GM23248 (cell line): ENCODE results near the gene MYRFL. TPM values are rescaled to one million over a fixed set of nuclear protein-coding genes. Genes with fewer than 3 reads are reported as not detected.

Experiments used
- DNase-seq: peaks from one replicate; pipeline ENCODE4 v3.0.0-alpha.2; 2015
- H2AFZ ChIP-seq: fragments of 200-600 bp; sonication (generic); 2 replicates; pipeline ENCODE4 v1.6.1; 2016; ENCODE audit warnings: antibody characterized with exemption
- H3F3A ChIP-seq: fragments of 200-600 bp; sonication (generic); 2 replicates; pipeline ENCODE4 v1.6.1; 2016; ENCODE audit warnings: mild to moderate bottlenecking, antibody characterized with exemption, mixed run types; ENCODE audit not compliant: insufficient read depth
- H3K27ac ChIP-seq: fragments of 200-600 bp; sonication (generic); 2 replicates; pipeline ENCODE4 v1.5.1; 2016; ENCODE audit warnings: mild to moderate bottlenecking
- H3K27me3 ChIP-seq: fragments of 200-600 bp; sonication (generic); replicated peaks from 2 replicates; pipeline ENCODE4 v1.6.1; 2016; ENCODE audit warnings: mild to moderate bottlenecking; ENCODE audit not compliant: insufficient read depth
- H3K36me3 ChIP-seq: fragments of 200-600 bp; sonication (generic); 2 replicates; pipeline ENCODE4 v1.6.1; 2016; ENCODE audit warnings: low read depth, mild to moderate bottlenecking
- H3K4me1 ChIP-seq: fragments of 200-600 bp; sonication (generic); 2 replicates; pipeline ENCODE4 v1.6.1; 2016; ENCODE audit warnings: mild to moderate bottlenecking; ENCODE audit not compliant: insufficient read depth
- H3K4me2 ChIP-seq: fragments of 200-600 bp; sonication (generic); one replicate; pipeline ENCODE4 v1.6.1; 2016; ENCODE audit warnings: mild to moderate bottlenecking; ENCODE audit not compliant: unreplicated experiment
- H3K4me3 ChIP-seq: fragments of 200-600 bp; sonication (generic); 2 replicates; pipeline ENCODE4 v1.5.1; 2016; ENCODE audit warnings: mild to moderate bottlenecking
- H3K79me2 ChIP-seq: fragments of 200-600 bp; sonication (generic); 2 replicates; pipeline ENCODE4 v1.6.1; 2016; ENCODE audit warnings: mild to moderate bottlenecking; ENCODE audit not compliant: insufficient read depth
- H3K9ac ChIP-seq: fragments of 200-600 bp; sonication (generic); 2 replicates; pipeline ENCODE4 v1.6.1; 2016; ENCODE audit warnings: mild to moderate bottlenecking
- H3K9me2 ChIP-seq: fragments of 200-600 bp; sonication (generic); 2 replicates; pipeline ENCODE4 v1.6.1; 2016; ENCODE audit warnings: mixed run types, mild to moderate bottlenecking, moderate library complexity; ENCODE audit not compliant: insufficient read depth
- H3K9me3 ChIP-seq: fragments of 200-600 bp; sonication (generic); one replicate; pipeline ENCODE4 v1.6.1; 2017; ENCODE audit warnings: low read depth
- H4K20me1 ChIP-seq: fragments of 200-600 bp; sonication (generic); 2 replicates; pipeline ENCODE4 v1.6.0; 2016; ENCODE audit not compliant: insufficient read depth
- EZH2 ChIP-seq: fragments of 200-600 bp; sonication (generic); IDR thresholded peaks from 2 replicates; pipeline ENCODE4 v1.6.1; 2018; ENCODE audit warnings: antibody characterized with exemption, mild to moderate bottlenecking; ENCODE audit not compliant: insufficient read depth, poor library complexity, severe bottlenecking
- EZH2phosphoT487 ChIP-seq: fragments of 200-600 bp; sonication (generic); IDR thresholded peaks from 2 replicates; pipeline ENCODE4 v1.6.1; 2018; ENCODE audit warnings: antibody characterized with exemption, moderate library complexity, mild to moderate bottlenecking, low read depth; ENCODE audit not compliant: insufficient read depth
- WGBS, 2 experiments: methylation state at CpG; one replicate each; pipeline ENCODE4 v1.1.6; 2015 to 2017; ENCODE audit warnings: low lambda C conversion rate in 2 of 2, low coverage in 1 of 2; ENCODE audit errors: missing lambda C conversion rate in 2 of 2; 5-methylcytosine and 5-hydroxymethylcytosine counted together
- in situ Hi-C: fragments of 300-500 bp; cut with MboI; formaldehyde crosslinking; loops from 2 replicates; pipeline ENCODE4 v1.15.0; 2020
- polyA plus RNA-seq: library from polyadenylated mRNA; unstranded; fragments of >200 nt; fragmentation: Nextera tagmentation; extraction: Ambion mirVana; gene quantifications from 2 replicates; pipeline ENCODE4 v1.2.1, GENCODE V29; 2016
- total RNA-seq: library from RNA; depleted of rRNA; stranded (reverse); fragments of >200 nt; shearing (Covaris generic); gene quantifications from 2 replicates; pipeline ENCODE4 v1.2.3, GENCODE V29; 2014

The MYRFL gene
- total and polyA plus RNA-seq, 2 experiments from 2014 or later = not detected

GRCh38 chr12:69834576-69834975, 9.5 kb downstream of the MYRFL start:
- no peak overlapping the region for H3K27ac ChIP-seq
- peaks cover 14% of the 10 kb centered on the region for H3K27me3 ChIP-seq
- no peaks in the 10 kb centered on the region for H4K20me1 ChIP-seq
- H3K9me3 ChIP-seq = no peaks in the 10 kb centered on the region
- H3K4me2 ChIP-seq = no peak overlapping the region
- no peaks in the 10 kb centered on the region for H3K4me1 ChIP-seq
- H3K9me2 ChIP-seq = no peaks in the 10 kb centered on the region
- DNase-seq = no peak
- no peak overlapping the region for H2AFZ ChIP-seq
- no peak overlapping the region for H3K9ac ChIP-seq
- TF ChIP-seq EZH2 = no peak
- no peak for TF ChIP-seq EZH2phosphoT487
- in situ Hi-C loops = no loop called here
- H3K36me3 ChIP-seq = no peaks in the 10 kb centered on the region
- H3K79me2 ChIP-seq = no peaks in the 10 kb centered on the region
- no peaks in the 10 kb centered on the region for H3F3A ChIP-seq
- H3K4me3 ChIP-seq = no peak overlapping the region

DNA sequence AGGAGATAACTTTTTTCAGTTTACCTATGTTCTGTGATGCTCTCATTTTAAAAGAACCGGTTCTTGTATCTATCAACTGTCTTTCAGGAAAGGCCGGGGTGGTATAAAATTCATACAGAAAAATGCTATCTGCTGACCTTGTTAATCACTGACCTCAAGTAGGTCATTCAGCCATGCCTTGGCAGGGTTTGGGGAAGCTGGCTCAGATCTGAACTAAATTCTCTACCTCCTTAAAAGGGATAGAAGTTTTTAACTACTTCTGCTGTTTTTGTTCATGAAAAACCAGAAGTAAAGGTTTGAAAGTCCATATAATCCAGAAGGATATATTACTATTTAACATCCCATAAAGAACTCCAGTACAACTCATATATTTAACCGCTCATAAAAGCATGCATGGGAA, 10.1 kb downstream of the MYRFL start:
- Histone ChIP-seq H3K9me2 (no peaks in the 10 kb centered on the region), H4K20me1 (no peaks in the 10 kb centered on the region), H3F3A (no peaks in the 10 kb centered on the region), H3K4me2 (no peak overlapping the region), H2AFZ (no peak overlapping the region), H3K9me3 (no peaks in the 10 kb centered on the region), H3K4me1 (no peaks in the 10 kb centered on the region), H3K9ac (no peak overlapping the region), H3K27me3 (peaks cover 12% of the 10 kb centered on the region), H3K27ac (no peak overlapping the region), H3K36me3 (no peaks in the 10 kb centered on the region), H3K4me3 (no peak overlapping the region), H3K79me2 (no peaks in the 10 kb centered on the region)
- no peak for DNase-seq
- TF ChIP-seq EZH2phosphoT487 = no peak
- in situ Hi-C loops = no loop called here
- WGBS, 2 experiments = 45 to 47% methylated on average over 3 of the region's 3 CpGs

GRCh38 chr12:69836015-69836414, 11.0 kb downstream of the MYRFL start:
- H3K9me2 ChIP-seq = no peaks in the 10 kb centered on the region
- in situ Hi-C loops = no loop called here
- no peaks in the 10 kb centered on the region for H3K4me1 ChIP-seq
- no peaks in the 10 kb centered on the region for H3K9me3 ChIP-seq
- no peak overlapping the region for H3K27ac ChIP-seq
- peaks cover 12% of the 10 kb centered on the region for H3K27me3 ChIP-seq
- H2AFZ ChIP-seq = no peak overlapping the region
- DNase-seq = no peak
- H4K20me1 ChIP-seq = no peaks in the 10 kb centered on the region
- WGBS, 2 experiments = 67 to 69% methylated on average over 13 of the region's 13 CpGs
- TF ChIP-seq EZH2phosphoT487 (no peak), EZH2 (no peak)
- no peak overlapping the region for H3K4me2 ChIP-seq
- H3K9ac ChIP-seq = no peak overlapping the region
- H3K79me2 ChIP-seq = no peaks in the 10 kb centered on the region
- H3K4me3 ChIP-seq = no peak overlapping the region
- no peaks in the 10 kb centered on the region for H3F3A ChIP-seq
- no peaks in the 10 kb centered on the region for H3K36me3 ChIP-seq

DNA sequence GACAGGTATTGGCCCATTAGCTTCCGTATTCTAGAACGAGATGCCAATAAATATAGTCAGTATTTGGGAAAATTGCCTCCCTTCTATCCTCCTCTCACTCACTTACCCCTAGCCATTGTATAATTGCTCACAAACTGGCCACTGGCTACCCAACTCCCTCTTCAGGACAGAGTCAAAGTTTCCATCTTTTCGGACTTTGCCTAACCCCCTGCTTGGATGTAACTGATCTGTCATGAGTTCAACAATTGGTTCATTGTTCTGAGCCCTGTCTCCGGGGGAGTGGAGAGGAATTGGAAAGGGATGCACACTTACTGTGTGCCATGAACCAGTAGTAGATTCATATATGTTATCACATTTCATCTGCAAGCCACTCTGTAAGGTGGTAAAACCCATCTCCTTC, 12.2 kb downstream of the MYRFL start:
- in situ Hi-C loops = no loop called here
- Histone ChIP-seq H3K36me3 (no peaks in the 10 kb centered on the region), H3K9me3 (no peaks in the 10 kb centered on the region), H3F3A (no peaks in the 10 kb centered on the region), H4K20me1 (no peaks in the 10 kb centered on the region), H3K4me3 (no peak overlapping the region), H3K9me2 (no peaks in the 10 kb centered on the region), H3K4me1 (no peaks in the 10 kb centered on the region), H3K27ac (no peak overlapping the region), H2AFZ (no peak overlapping the region), H3K79me2 (no peaks in the 10 kb centered on the region), H3K4me2 (no peak overlapping the region), H3K9ac (no peak overlapping the region), H3K27me3 (peaks cover 9% of the 10 kb centered on the region; the same call in 1 of the 2 replicates)
- no peak for DNase-seq
- no peak for TF ChIP-seq EZH2phosphoT487
- no peak for TF ChIP-seq EZH2
- 66 to 67% methylated on average over 4 of the region's 4 CpGs for WGBS, 2 experiments
